HG02588 (cell line): Measurements from ENCODE around the gene UHRF1.
"Not testable (repeated sequence)": the region's sequence is repeated elsewhere in the genome, so short reads cannot be mapped to it uniquely, and the experiment has no call there.

ENCODE experiments used
- ATAC-seq: cut with Tn5 transposase; IDR thresholded peaks from one replicate; pipeline ENCODE4 v1.9.1; 2021; ENCODE audit warnings: mild to moderate bottlenecking, moderate library complexity; ENCODE audit not compliant: unreplicated experiment

The UHRF1 gene

DNA sequence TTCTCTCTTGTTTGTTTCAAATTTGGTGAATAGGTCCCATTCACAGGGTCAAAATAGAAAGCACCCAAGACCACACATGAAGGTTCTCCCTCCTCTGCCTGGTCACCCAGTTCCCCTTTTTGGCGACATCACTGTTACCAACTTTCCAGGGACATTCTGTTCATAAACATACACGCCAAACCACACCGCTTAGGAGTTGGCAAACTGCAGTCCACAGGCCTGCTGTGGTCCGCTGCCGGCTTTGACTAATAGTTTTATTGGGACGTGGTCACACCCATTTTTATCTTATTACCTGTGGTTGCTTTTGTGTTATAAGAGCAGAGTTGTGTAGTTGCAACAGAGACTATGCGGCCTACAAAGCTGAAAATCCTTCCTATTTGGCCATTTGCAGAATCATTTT, 24.2 kb downstream of the UHRF1 start:
- ATAC-seq, result no peak

DNA sequence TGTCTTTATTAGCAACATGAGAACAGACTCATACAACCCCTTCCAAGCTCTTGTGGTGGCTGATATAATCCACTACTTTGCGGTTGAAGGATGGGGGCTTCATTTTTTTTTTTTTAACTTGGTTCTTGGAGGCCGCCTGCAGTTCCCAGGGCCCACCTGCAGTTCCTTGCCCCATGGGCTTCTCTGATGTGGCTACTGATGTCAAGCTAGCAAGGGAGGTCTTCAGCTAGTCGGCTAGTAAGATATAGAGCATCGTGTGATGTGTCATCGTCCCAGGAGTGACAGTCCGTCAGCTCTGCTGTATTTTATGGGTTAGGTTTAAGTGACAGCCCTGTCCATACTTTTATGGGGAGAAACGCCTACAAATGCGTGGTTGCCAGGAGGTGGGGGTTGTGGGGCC, 26.1 kb downstream of the UHRF1 start:
- ATAC-seq, result no peak

DNA sequence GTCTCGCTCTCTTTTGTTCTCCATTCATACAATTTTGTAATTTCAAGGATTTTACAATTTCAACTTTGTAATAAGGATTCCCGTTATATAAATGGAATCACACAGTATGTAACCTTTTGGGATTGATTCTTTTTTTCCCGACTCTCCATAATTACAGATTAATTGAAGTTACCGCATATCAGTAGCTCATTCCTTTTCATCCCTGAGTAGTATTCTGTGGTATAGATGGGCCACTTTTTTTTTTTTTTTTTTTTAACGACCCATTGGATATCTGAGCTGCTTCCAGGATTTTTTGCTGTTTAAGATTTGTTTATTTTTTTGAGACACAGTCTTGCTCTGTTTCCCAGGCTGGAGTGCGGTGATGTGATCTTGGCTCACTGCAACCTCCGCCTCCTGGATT, 27.8 kb downstream of the UHRF1 start:
- no peak for ATAC-seq

DNA sequence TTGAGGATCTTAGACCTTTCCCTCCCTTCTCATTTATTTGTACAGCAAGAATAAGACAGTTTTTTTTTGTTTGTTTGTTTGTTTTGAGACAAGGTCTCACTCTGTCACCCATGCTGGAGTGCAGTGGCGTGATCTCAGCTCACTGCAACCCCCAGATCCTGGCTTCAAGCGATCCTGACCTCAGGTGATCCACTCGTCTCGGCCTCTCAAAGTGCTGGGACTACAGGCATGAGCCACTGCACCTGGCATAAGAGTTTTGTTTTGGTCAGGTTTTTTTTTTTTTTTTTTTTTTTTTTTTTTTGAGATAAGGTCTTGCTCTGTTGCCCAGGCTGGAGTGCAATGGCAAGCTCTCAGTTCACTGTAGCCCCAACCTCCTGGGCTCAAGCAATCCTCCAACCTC, 29.2 kb downstream of the UHRF1 start:
- not testable (repeated sequence) for ATAC-seq

DNA sequence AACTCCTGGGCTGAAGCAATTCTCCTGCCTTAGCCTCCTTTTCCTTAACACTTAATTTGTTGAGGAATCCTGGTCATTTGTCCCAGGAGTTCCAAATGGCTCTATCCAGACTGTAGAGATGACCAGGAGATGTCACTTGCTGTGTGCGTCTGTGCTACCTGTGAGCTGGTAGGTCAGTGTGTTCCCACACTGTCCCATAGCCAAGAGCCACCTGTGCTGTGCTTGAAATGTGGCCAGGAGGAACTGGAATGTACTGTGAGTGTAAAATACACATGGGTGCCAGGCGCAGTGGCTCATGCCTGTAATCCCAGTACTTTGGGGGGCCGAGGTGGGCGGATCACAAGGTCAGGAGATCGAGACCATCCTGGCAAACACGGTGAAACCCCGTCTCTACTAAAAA, 30.2 kb downstream of the UHRF1 start:
- no peak for ATAC-seq

DNA sequence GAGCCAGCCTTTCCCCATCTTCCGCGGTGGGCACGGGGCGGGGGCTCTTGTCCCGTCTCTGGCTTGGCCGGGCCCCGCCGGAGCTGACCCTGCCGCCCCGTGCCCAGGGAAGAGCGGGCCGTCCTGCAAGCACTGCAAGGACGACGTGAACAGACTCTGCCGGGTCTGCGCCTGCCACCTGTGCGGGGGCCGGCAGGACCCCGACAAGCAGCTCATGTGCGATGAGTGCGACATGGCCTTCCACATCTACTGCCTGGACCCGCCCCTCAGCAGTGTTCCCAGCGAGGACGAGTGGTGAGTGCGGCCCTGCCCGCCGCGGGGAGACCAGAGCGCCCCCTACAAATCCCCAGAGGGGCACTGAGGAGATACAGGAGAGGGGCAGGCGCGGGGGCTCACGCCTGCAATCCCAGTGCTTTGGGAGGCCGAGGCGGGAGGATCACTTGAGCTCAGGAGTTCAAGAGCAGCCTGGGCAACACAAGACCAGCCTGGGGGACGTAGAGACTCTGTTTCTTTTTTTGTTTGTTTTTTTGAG, 32.4 kb downstream of the UHRF1 start:
- not testable (repeated sequence) for ATAC-seq

DNA sequence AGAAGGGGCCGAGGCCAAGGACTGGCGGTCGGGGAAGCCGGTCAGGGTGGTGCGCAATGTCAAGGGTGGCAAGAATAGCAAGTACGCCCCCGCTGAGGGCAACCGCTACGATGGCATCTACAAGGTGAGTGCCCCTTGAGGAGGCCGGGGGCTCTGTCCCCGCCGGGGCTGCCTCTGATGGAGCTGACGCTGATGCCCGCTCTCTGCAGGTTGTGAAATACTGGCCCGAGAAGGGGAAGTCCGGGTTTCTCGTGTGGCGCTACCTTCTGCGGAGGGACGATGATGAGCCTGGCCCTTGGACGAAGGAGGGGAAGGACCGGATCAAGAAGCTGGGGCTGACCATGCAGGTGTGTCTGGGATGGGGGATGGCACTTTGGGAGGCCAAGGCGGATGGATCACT, 41.3 kb downstream of the UHRF1 start:
- ATAC-seq, result not testable (repeated sequence)

DNA sequence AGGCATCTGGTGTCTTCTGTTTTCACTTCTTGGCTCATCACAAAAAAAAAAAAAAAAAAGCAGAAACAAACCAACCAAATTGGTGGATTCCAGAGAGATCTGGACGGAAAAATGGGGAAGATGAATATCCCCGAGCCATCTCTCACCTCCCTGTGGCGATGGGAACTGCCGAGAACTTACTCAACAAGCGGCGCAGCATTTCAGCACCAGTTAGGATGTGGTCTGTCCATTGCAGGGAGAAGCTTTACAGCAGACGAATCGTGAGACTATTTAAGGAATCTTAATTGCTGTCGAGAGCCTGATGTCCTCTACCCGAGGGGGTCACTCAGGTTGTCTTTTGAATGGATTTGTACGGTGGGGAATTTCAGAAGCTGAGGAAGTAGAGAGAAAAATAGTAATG, 42.4 kb downstream of the UHRF1 start:
- ATAC-seq, result no peak

DNA sequence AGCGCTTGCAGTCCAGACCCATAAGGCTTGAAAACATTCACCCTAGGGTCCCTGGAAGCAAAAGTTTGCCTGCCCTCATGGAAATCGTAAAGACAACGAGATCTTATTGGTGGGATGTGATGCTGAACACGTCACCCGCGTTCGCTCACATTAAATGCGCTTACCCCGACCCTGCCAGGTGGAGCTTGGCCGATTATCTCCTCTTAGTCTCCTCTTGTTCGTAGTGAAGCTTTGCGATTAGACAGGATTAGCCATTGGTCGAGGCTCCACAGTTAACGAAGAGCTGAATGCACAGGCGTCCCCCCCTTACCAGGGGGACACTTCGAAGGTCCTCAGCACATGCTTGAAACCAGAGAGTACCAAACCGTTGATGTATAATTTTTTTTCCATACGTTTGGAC, 43.6 kb downstream of the UHRF1 start:
- ATAC-seq, result no peak

DNA sequence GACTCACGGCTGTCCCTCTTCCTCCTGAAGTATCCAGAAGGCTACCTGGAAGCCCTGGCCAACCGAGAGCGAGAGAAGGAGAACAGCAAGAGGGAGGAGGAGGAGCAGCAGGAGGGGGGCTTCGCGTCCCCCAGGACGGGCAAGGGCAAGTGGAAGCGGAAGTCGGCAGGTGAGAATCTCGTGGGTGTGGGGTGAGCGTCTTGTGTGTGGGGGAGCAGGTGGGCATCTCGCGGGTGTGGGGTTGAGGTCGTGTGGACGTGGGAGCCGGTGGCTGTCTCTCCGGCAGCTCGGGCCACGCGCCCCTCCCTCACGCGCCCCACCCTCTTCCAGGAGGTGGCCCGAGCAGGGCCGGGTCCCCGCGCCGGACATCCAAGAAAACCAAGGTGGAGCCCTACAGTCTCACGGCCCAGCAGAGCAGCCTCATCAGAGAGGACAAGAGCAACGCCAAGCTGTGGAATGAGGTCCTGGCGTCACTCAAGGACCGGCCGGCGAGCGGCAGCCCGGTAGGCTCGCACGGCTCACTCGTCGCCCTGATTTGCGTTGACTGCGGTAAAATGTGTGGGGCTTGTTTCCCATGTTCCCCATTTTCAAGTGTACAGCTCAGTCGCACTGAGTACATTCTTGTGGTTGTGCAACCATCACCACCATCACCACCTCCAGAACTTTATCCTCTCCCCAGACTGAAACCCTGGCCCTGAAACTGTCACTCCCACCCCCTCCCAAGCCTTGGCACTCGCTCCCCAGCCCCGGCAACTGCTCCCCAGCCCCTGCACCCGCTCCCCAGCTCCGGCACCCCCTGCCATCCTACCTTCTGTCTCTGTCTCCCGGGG, 45.2 kb downstream of the UHRF1 start:
- not testable (repeated sequence) for ATAC-seq

DNA sequence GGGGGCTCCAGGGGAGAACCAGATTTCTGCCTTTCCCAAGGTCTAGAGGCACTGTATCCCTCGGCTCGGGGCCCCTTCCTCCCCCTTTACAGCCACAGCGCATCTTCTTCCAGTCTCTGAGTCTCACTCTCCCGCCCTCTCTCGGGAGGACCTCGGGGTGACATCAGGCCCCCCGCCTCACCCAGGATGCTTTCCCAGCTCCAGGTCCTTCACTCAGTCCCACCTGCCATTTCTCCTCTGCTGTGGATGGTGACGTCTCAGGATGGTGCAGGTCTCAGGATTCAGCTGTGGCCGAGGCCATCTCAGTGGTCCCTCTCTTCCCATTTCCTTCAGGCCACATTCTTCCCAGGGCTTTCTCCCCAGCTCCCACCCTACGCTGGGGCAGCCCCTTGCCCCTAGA, 46.0 kb downstream of the UHRF1 start:
- ATAC-seq, result no peak

DNA sequence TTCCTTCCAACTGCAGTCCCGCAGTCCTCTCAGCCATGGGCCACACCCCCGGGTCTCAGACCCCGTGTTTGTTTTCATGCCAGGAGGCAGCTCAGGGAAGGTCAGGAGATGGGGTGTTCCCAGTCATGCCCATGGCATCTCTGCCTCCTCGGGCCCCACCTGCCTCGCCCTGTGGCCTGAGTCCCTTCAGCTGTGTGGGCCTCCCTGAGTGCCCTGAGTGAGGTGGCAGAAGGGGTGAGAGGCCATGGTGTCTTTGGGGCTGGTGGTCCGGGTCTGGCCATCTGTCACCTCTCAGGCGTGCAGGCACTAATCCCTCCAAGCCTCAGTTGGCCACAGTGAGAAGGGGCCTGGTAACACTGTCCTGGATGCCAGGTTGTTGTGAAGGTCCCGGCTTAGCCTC, 48.7 kb downstream of the UHRF1 start:
- ATAC-seq, result no peak

DNA sequence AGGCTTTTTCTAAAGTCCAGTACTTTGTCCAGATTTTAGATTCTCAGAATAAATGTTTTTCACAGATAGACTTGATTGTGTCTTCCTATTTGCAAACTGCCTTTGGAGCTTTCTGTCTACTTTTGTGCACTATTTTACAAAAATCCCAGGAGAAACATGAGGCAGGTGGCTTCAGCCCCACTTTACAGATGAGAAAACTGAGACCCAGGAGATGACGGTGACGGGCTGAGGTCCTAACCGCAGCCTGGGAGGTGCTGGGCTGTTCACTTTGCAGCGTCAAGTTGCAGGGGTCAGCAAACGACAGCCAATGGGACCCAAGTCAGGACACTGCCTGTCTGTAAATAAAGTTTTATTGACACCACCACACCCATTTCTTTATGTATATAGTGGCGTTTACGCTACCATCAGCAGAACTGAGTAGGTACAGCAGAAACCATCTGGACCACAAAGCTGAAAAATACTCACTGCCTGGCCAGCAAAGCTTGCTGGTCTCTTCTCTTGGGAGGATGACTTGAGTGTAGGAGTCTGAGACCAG, 52.9 kb downstream of the UHRF1 start:
- no peak for ATAC-seq

DNA sequence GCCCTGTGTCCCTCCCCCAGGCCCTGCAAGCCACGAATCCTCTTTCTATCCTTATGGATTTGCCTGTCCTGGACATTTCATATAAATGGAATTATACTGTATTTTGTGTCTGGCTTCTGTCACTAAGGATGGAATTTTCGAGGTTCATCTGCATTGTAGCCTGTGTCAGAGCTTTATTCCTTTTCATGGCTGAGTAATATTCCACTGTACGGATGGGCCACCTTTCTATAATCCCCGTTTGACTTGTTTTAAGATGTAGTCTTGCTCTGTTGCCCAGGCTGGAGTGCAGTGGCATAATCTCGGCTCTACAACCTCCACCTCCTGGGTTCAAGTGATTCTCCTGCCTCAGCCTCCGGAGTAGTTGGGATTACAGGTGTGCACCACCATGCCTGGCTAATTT, 55.8 kb downstream of the UHRF1 start:
- ATAC-seq, result no peak

DNA sequence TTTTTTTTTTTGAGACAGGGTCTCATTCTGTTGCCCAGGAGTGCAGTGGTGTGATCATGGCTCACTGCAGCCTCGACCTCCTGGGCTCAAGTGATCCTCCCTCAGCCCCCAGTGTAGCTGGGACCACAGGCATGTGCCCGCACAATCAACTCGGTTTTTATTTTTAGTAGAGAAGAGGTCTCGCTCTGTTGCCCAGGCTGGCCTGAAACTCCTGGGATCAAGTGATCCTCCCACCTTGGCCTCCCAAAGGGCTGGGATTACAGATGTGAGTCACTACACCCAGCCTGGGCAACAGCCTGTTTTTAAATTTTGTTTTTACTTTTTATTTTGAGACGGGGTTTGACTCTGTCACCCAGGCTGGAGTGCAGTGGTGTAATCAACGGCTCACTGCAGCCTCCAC, 57.3 kb downstream of the UHRF1 start:
- no peak for ATAC-seq

DNA sequence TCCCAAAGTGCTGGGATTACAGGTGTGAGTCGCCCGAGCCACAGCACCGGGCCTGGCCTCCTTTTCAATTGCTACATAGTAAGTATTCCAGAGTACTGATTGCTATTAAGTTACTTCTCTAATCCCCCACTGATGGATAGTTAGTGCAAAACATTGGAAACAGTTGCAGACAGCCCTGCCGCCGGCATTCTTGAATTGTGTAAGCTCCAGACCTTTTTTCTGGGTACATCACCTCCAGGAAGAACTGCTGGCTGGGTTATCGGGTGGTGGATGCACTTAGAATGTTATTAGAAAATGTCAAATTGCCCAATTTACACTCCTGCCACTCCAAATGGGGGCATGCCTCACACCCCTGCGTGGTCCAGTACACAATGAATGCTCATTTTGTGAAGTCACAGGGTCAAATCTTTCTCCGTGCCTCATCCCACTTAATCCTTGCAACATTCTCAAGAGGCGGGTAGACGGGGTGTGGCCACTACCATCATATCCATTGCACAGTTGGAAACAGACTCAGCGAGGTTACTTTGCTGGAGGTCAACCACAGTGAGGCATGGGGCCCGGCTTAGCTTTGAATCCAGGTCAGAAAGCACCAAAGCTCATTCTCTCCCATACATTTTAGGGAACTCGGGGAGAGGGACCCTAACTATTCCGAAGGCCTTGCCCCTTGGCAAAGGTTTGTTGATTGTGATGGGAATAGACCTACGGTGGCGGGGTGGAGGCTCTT, 58.6 kb downstream of the UHRF1 start:
- no peak for ATAC-seq

DNA sequence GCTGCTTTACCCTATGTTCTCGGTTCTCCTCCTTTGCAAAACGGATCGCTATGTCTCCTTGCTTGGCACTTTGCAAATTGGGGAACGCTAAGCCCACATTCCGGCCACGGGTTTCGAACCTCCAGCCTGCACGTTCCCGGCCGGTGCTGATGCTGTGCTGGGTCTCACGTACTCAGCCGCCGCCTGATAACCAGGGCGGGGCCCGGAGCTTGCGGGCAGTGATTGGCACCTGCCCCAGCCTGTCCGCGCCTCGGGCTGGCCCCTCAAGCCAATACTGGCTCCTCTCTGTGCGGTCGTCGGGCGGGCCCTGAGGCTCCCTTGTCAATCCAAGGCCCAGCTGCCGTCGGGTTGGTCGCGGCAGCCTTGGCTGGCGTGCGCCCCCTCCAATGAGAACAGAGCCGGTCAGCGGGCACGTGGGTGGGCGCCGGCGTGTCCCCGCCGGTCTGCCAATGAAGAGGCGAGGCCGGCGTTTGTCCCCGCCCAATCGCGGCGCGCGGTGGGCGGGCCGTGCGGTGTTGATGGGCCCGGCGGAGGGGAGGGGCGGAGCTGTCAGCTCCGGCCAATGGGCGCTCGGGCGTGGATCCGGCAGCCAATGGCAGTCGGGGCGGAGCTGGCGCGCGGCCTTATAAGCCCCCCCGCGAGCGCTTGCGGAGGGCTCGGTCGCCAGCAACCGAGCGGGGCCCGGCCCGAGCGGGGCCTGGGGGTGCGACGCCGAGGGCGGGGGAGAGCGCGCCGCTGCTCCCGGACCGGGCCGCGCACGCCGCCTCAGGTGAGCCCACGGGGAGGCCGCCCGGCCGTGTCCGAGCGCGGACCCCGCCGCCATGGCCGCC, 59.4 kb downstream of the UHRF1 start, which contains the start of gene KDM4B:
Gene KDM4B (plus strand): TSS at position 652 of the 830 bp plus-strand sequence. CDS start 63,778 bp downstream, outside the sequence.
- ATAC-seq, result peak; percentile 85

DNA sequence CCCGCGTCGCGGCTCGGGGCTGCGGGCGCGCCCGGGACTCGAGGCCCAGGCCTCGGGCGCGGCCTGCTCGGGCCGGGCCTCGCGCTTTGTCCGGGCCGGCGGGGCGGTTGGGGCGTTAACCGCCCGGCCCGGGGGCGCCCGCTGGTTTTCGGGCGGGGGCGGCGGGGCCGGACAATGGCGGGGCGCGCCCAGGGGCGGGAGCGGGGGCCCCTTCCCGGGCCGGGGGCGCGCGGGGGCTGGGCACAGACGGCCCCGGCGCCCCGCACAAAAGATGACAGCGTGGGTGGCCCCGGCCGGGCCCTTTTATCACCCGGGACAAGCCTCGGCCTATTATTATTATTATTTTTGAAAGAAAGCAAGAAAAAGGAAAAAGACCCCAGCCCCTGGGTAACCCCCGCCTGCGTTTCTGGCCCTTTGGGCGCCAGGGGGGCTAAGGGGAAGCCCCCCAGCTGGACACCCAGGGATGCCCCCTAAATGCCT, 60.0 kb downstream of the UHRF1 start:
- peak; percentile 11 for ATAC-seq

DNA sequence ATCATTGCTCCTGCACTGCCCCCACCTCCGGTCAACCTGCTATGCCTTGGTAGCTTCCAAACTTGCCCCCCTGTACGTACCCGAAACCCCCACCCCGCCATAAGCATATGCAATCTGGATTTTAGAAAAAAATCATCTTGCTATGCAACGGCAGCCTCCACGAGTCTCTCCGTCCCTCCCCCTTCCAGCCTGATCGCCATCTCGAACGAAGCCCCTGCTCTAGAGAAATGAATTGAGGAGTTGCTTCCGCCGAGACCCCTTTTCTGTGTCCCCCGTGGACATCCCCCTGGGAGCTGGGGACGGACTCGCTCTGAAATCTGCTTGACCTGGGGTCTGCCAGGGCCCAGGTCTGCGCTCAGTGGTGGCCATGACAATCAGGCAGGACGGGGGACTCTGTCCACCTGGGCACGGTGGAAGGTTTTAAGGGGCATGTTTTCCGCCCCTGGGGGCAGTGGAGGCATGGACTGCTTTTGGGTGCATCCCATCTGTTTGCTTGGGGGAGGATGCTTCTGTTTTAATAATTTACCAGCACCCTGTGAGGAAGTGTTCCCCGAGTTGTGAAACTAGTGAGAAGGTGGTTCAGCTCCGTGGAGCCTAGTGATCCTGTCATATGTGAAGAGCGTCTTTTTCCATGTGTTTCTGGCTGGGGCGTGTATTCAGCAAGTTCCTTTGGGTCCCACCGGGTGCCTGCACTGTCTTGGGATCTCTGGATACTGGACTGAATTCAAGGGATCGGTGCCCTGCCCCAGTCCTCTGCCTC, 60.7 kb downstream of the UHRF1 start:
- no peak for ATAC-seq
